ENCODE measurements around the gene UBL4B. TPM values are rescaled to one million over a fixed set of nuclear protein-coding genes. Genes with fewer than 3 reads are reported as not detected.

UBL4B gene
- not detected for total RNA-seq

DNA sequence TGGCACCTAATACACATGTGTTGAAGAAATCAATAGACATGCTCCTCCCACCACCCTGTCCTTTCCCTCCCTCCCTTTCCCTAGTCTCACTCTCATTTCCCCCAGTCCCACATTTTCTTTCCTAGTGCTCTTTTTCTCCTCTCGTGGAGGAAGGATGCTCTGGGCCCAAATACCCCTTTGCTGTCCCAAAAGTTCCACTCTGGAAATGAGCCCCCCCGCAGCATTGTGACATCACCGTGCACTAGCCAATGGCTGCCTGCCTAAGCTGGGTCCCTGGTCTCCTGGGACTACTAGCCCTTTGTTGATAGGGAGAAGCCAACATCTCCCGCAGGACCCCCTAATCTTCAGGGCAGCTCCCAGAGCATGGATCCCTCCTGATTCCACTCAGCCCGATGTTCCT, at the start of gene UBL4B:
TSS of gene UBL4B (plus strand) at position 301 of the 400 bp plus-strand sequence. CDS start at position 393, 92 bp downstream.
- DNase-seq (ENCODE audit: low spot score), result no peak
- TF ChIP-seq, protein P1, sequence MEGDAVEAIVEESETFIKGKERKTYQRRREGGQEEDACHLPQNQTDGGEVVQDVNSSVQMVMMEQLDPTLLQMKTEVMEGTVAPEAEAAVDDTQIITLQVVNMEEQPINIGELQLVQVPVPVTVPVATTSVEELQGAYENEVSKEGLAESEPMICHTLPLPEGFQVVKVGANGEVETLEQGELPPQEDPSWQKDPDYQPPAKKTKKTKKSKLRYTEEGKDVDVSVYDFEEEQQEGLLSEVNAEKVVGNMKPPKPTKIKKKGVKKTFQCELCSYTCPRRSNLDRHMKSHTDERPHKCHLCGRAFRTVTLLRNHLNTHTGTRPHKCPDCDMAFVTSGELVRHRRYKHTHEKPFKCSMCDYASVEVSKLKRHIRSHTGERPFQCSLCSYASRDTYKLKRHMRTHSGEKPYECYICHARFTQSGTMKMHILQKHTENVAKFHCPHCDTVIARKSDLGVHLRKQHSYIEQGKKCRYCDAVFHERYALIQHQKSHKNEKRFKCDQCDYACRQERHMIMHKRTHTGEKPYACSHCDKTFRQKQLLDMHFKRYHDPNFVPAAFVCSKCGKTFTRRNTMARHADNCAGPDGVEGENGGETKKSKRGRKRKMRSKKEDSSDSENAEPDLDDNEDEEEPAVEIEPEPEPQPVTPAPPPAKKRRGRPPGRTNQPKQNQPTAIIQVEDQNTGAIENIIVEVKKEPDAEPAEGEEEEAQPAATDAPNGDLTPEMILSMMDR (IDR thresholded peaks at IDR 0.05), result no peak
- no peaks in the 10 kb centered on the region for H3K27me3 ChIP-seq (replicated peaks; ENCODE audit: insufficient read depth)

DNA sequence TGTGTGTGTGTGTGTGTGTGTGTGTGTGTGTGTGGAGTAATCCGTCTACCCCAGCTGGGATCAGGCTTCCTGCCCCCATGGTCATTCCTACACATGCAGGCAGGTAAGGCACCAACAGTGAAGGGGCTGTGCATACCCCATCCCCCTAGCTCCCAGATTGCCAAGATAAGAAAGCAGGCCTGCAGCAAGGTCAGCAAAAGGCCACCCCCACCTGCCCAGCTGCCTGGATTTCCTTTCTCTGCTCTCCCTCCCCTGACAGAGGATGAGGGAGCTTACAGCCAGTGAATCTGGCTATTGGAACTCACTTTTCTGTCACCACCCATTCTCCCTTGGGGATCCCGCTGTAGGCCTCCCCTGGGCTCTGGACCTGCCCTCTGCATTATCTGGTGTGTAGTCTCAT, 49.6 kb upstream of the UBL4B start:
- Histone ChIP-seq H3K4me3 (no peak overlapping the region), H3K9me3 (no peaks in the 10 kb centered on the region), H3K36me3 (no peaks in the 10 kb centered on the region), H3K27me3 (replicated peaks; ENCODE audit: insufficient read depth) (no peaks in the 10 kb centered on the region), H3K27ac (no peak overlapping the region), H3K4me1 (ENCODE audit: control insufficient read depth in 1 of 2, low read depth in 2 of 2) (no peaks in the 10 kb centered on the region)
- no peak for ATAC-seq (ENCODE audit: insufficient number of reproducible peaks, low FRiP score, low read depth)
- DNase-seq (ENCODE audit: low spot score), result no peak
- TF ChIP-seq, protein P1 (IDR thresholded peaks at IDR 0.05), result no peak

More for the DNA sequence above, at the start of gene UBL4B:
- no peaks in the 10 kb centered on the region for H3K4me1 ChIP-seq (ENCODE audit: control insufficient read depth in 1 of 2, low read depth in 2 of 2)
- no peaks in the 10 kb centered on the region for H3K9me3 ChIP-seq
- no peak for ATAC-seq (ENCODE audit: insufficient number of reproducible peaks, low FRiP score, low read depth)
- H3K27ac ChIP-seq, result no peak within 1 kb of the TSS
- no peak within 1 kb of the TSS for H3K4me3 ChIP-seq
- no peaks in the 10 kb centered on the region for H3K36me3 ChIP-seq

GRCh38 chr1:110063781-110064180, 48.5 kb upstream of the UBL4B start:
- TF ChIP-seq, protein P1 (IDR thresholded peaks at IDR 0.05), result no peak
- DNase-seq (ENCODE audit: low spot score) (no peak), ATAC-seq (ENCODE audit: insufficient number of reproducible peaks, low FRiP score, low read depth) (no peak)
- no peaks in the 10 kb centered on the region for H3K36me3 ChIP-seq
- H3K9me3 ChIP-seq, result no peaks in the 10 kb centered on the region
- H3K4me3 ChIP-seq, result no peak overlapping the region
- H3K27me3 ChIP-seq (replicated peaks; ENCODE audit: insufficient read depth), result peaks cover 11% of the 10 kb centered on the region
- H3K4me1 ChIP-seq (ENCODE audit: control insufficient read depth in 1 of 2, low read depth in 2 of 2), result peaks cover 0 to 5% of the 10 kb centered on the region in 2 donors
- no peak overlapping the region for H3K27ac ChIP-seq

DNA sequence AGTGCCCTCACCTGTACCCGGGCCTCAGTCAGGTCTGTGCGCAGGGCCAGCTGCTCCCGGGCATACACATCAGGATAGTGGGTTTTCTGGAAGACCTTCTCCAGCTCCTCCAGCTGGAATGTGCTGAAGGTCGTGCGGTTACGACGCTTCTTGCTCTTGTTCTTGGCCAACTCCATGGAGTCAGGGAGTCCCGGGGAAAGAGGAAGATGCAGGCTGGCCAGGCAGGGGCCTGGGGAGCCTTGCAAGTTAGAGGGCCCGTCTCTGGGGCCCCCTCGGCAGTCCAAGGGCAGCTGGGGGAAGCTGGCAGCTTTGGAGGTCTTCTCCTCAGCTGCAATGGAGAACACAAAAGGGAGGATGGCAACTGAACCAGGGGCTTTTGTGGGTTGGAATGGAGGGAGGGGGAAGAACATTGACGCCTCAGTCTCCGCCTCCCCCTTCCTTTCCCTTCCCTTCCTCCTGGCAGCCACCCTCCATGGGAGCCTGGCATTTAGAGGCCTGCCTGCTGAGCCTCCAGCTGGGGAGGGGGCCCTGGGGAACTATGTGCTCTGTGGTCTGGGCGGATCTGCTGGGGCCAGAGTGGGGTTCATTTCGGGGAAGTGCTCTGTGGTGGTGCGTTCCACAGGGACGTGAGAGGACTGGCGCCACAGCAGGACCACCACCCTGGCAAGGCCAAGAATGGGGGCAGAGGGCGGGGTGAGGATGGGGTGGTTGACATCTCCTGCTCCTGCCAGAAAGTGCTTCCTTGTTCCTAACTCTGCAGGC, 47.5 kb upstream of the UBL4B start:
- H3K27me3 ChIP-seq (replicated peaks; ENCODE audit: insufficient read depth), result peaks cover 21% of the 10 kb centered on the region
- no peak for ATAC-seq (ENCODE audit: insufficient number of reproducible peaks, low FRiP score, low read depth)
- no peak for DNase-seq (ENCODE audit: low spot score)
- peaks cover 3 to 10% of the 10 kb centered on the region in 2 donors for H3K4me1 ChIP-seq (ENCODE audit: control insufficient read depth in 1 of 2, low read depth in 2 of 2)
- no peak overlapping the region for H3K27ac ChIP-seq
- H3K9me3 ChIP-seq, result no peaks in the 10 kb centered on the region
- no peak overlapping the region for H3K4me3 ChIP-seq
- H3K36me3 ChIP-seq, result no peaks in the 10 kb centered on the region
- TF ChIP-seq, protein P1 (IDR thresholded peaks at IDR 0.05), result no peak

DNA sequence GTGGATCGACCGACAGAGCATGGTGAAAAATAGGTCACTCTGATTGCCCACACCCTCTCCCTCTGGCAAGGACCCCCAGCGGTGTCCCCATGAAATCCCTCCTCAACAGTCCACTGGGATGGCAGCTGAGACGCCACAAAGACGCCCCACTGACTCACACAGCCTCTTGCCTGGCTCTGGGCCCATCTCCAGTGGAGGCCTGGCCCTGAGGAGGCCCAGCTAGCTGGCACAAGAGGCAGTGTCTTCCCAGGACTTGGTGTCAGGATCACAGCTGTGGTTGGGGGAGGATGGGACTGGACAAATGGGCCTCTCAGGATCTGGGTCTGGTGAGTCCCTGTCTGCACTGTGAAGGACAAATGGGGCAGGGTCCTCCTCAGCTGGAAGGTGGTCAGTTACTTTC, 46.4 kb upstream of the UBL4B start:
- TF ChIP-seq, protein P1 (IDR thresholded peaks at IDR 0.05), result no peak
- H3K4me3 ChIP-seq, result no peak overlapping the region
- H3K27ac ChIP-seq, result no peak overlapping the region
- peaks cover 8 to 16% of the 10 kb centered on the region in 2 donors for H3K4me1 ChIP-seq (ENCODE audit: control insufficient read depth in 1 of 2, low read depth in 2 of 2)
- no peaks in the 10 kb centered on the region for H3K9me3 ChIP-seq
- ATAC-seq (ENCODE audit: insufficient number of reproducible peaks, low FRiP score, low read depth), result no peak
- peaks cover 23% of the 10 kb centered on the region for H3K27me3 ChIP-seq (replicated peaks; ENCODE audit: insufficient read depth)
- H3K36me3 ChIP-seq, result no peaks in the 10 kb centered on the region
- no peak for DNase-seq (ENCODE audit: low spot score)
